Measurements from ENCODE around the gene OR52I2.

The OR52I2 gene

DNA sequence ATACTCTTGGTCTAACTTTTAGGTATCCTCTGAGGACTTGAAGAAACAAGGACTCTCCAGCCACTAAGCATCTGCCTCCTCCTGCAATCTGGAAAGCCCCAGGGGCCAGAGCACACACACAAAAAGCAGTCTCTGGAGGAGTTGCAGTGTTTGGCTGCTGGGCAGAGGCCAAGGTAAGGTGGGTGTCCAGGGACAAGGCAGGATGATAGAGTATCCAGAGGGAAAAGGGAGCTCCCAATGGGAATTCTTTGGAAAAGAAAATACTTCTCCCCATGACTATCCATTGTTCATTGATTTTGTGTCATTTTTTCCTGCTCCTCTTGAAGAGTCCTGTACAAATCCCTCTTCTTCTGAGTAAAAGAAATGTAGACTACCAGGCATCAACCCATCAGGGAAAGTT is at the start of gene OR52I2:
Gene OR52I2, plus strand, starts transcription at position 301 of the 400 bp plus-strand sequence.
- TF ChIP-seq, protein P1, sequence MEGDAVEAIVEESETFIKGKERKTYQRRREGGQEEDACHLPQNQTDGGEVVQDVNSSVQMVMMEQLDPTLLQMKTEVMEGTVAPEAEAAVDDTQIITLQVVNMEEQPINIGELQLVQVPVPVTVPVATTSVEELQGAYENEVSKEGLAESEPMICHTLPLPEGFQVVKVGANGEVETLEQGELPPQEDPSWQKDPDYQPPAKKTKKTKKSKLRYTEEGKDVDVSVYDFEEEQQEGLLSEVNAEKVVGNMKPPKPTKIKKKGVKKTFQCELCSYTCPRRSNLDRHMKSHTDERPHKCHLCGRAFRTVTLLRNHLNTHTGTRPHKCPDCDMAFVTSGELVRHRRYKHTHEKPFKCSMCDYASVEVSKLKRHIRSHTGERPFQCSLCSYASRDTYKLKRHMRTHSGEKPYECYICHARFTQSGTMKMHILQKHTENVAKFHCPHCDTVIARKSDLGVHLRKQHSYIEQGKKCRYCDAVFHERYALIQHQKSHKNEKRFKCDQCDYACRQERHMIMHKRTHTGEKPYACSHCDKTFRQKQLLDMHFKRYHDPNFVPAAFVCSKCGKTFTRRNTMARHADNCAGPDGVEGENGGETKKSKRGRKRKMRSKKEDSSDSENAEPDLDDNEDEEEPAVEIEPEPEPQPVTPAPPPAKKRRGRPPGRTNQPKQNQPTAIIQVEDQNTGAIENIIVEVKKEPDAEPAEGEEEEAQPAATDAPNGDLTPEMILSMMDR (IDR thresholded peaks at IDR 0.05; ENCODE audit: low read length) = no peak
- TF ChIP-seq EZH2 (IDR thresholded peaks at IDR 0.05; ENCODE audit: borderline replicate concordance, low read length) = no peak
- H3K9ac ChIP-seq (ENCODE audit: low read length) = no peak within 1 kb of the TSS
- no peak within 1 kb of the TSS for H3K4me2 ChIP-seq (ENCODE audit: low read length)
- no peak within 1 kb of the TSS for H3K27ac ChIP-seq (ENCODE audit: low read depth, low read length, poor library complexity, severe bottlenecking)
- H3K4me3 ChIP-seq (ENCODE audit: low read depth, low read length, poor library complexity, severe bottlenecking) = no peak within 1 kb of the TSS
- H3K79me2 ChIP-seq (ENCODE audit: insufficient read depth, low read length) = no peaks in the 10 kb centered on the region
- no peaks in the 10 kb centered on the region for H3K4me1 ChIP-seq (ENCODE audit: insufficient read depth, low read length, severe bottlenecking)
- H3K27me3 ChIP-seq (ENCODE audit: insufficient read depth, low read length) = no peaks in the 10 kb centered on the region
- H2AFZ ChIP-seq (ENCODE audit: low read length) = no peak within 1 kb of the TSS
- H3K9me2 ChIP-seq (ENCODE audit: low read depth, low read length) = no peaks in the 10 kb centered on the region
- H3F3A ChIP-seq (ENCODE audit: insufficient read depth, low read length) = no peaks in the 10 kb centered on the region
- no peaks in the 10 kb centered on the region for H3K36me3 ChIP-seq (ENCODE audit: insufficient read depth, low read length)
- H3K9me3 ChIP-seq (ENCODE audit: low read length) = no peaks in the 10 kb centered on the region
- no peaks in the 10 kb centered on the region for H4K20me1 ChIP-seq (ENCODE audit: insufficient read depth, low read length)

DNA sequence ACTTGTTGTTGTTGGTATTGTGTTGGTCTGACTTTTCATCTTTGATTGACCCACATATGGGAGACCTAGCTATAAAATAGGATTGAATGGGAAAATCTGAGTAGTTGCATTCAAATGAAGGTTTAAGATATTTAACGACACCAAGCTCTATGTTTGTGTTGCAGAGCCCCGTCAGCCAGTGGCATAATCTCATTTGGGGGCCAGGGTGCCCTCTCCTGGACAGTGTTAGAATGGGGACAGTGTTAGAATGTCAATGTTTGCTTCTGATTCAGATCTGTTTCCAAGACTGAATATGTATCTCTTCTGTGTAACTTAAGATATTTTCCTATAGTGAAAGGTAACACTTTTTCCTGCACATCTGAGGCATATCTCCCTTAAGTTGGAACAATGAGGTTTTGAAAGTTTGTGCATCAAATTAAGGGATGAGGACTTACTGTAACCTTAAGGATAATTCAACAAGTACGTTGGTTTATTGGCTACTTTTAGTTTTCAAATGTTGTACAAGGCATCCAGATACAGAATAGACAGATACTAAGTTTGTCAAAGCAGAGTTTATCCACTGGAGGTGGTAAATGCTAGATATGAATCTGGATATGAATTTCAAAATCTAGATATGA is 41.8 kb upstream of the OR52I2 start:
- H3K4me1 ChIP-seq (ENCODE audit: insufficient read depth, low read length, severe bottlenecking) = no peaks in the 10 kb centered on the region
- H3K4me3 ChIP-seq (ENCODE audit: low read depth, low read length, poor library complexity, severe bottlenecking) = no peak overlapping the region
- no peaks in the 10 kb centered on the region for H3K79me2 ChIP-seq (ENCODE audit: insufficient read depth, low read length)
- H3K9ac ChIP-seq (ENCODE audit: low read length) = no peak overlapping the region
- H3K36me3 ChIP-seq (ENCODE audit: insufficient read depth, low read length) = no peaks in the 10 kb centered on the region
- H4K20me1 ChIP-seq (ENCODE audit: insufficient read depth, low read length) = no peaks in the 10 kb centered on the region
- no peak overlapping the region for H3K4me2 ChIP-seq (ENCODE audit: low read length)
- H3K9me3 ChIP-seq (ENCODE audit: low read length) = no peaks in the 10 kb centered on the region
- H3K27me3 ChIP-seq (ENCODE audit: insufficient read depth, low read length) = no peaks in the 10 kb centered on the region
- H2AFZ ChIP-seq (ENCODE audit: low read length) = no peak overlapping the region
- TF ChIP-seq, protein P1 (IDR thresholded peaks at IDR 0.05; ENCODE audit: low read length) = peak; percentile 81
- no peak for TF ChIP-seq EZH2 (IDR thresholded peaks at IDR 0.05; ENCODE audit: borderline replicate concordance, low read length)
- no peak overlapping the region for H3K27ac ChIP-seq (ENCODE audit: low read depth, low read length, poor library complexity, severe bottlenecking)
- no peaks in the 10 kb centered on the region for H3F3A ChIP-seq (ENCODE audit: insufficient read depth, low read length)
- no peaks in the 10 kb centered on the region for H3K9me2 ChIP-seq (ENCODE audit: low read depth, low read length)

DNA sequence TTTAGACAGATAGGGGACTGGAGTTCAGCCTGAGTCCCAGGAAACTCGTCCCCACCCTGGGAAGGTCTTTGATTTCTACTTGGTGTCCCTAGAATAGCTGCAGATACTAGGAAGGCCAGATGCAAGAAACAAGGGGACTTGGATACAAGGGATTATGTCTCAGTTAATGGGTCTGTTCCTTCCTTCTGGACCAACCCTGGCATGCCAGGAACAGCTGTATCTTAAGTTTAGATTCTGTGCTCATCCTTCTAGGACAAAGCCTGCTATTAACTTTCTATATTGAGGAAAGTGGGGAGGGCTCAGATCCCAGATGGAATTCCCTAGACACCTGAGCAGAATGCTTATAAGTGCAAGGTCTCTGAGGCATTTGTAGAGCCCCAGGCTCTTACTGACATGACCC is 40.5 kb upstream of the OR52I2 start:
- no peaks in the 10 kb centered on the region for H3K4me1 ChIP-seq (ENCODE audit: insufficient read depth, low read length, severe bottlenecking)
- H3K4me3 ChIP-seq (ENCODE audit: low read depth, low read length, poor library complexity, severe bottlenecking) = no peak overlapping the region
- no peaks in the 10 kb centered on the region for H3F3A ChIP-seq (ENCODE audit: insufficient read depth, low read length)
- H3K9ac ChIP-seq (ENCODE audit: low read length) = no peak overlapping the region
- no peaks in the 10 kb centered on the region for H3K36me3 ChIP-seq (ENCODE audit: insufficient read depth, low read length)
- no peaks in the 10 kb centered on the region for H3K9me3 ChIP-seq (ENCODE audit: low read length)
- H3K4me2 ChIP-seq (ENCODE audit: low read length) = no peak overlapping the region
- no peaks in the 10 kb centered on the region for H3K79me2 ChIP-seq (ENCODE audit: insufficient read depth, low read length)
- no peak overlapping the region for H3K27ac ChIP-seq (ENCODE audit: low read depth, low read length, poor library complexity, severe bottlenecking)
- no peaks in the 10 kb centered on the region for H4K20me1 ChIP-seq (ENCODE audit: insufficient read depth, low read length)
- no peaks in the 10 kb centered on the region for H3K27me3 ChIP-seq (ENCODE audit: insufficient read depth, low read length)
- no peak overlapping the region for H2AFZ ChIP-seq (ENCODE audit: low read length)
- no peaks in the 10 kb centered on the region for H3K9me2 ChIP-seq (ENCODE audit: low read depth, low read length)
- TF ChIP-seq EZH2 (IDR thresholded peaks at IDR 0.05; ENCODE audit: borderline replicate concordance, low read length) = no peak
- TF ChIP-seq, protein P1 (IDR thresholded peaks at IDR 0.05; ENCODE audit: low read length) = no peak
